C4-2B (cell line): ENCODE data around the gene CREB3L1.

Experiments
- ZFX ChIP-seq: fragments of 450-650 bp; IDR thresholded peaks from 2 replicates; pipeline ENCODE4 v1.6.1; 2017
- TF ChIP-seq, protein P1 (sequence below): fragments of 450-650 bp; conservative IDR thresholded peaks from 2 replicates; pipeline ENCODE4 v1.5.1; 2017; ENCODE audit warnings: mild to moderate bottlenecking

GRCh38 chr11:46234311-46234710, 43.2 kb upstream of the CREB3L1 start:
- TF ChIP-seq, protein P1, sequence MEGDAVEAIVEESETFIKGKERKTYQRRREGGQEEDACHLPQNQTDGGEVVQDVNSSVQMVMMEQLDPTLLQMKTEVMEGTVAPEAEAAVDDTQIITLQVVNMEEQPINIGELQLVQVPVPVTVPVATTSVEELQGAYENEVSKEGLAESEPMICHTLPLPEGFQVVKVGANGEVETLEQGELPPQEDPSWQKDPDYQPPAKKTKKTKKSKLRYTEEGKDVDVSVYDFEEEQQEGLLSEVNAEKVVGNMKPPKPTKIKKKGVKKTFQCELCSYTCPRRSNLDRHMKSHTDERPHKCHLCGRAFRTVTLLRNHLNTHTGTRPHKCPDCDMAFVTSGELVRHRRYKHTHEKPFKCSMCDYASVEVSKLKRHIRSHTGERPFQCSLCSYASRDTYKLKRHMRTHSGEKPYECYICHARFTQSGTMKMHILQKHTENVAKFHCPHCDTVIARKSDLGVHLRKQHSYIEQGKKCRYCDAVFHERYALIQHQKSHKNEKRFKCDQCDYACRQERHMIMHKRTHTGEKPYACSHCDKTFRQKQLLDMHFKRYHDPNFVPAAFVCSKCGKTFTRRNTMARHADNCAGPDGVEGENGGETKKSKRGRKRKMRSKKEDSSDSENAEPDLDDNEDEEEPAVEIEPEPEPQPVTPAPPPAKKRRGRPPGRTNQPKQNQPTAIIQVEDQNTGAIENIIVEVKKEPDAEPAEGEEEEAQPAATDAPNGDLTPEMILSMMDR, result no peak
- no peak for TF ChIP-seq ZFX
